Bronchial epithelial cell (primary cell): Measurements from ENCODE around the gene KAZN. TPM values are rescaled to one million over a fixed set of nuclear protein-coding genes. Genes with fewer than 3 reads are reported as not detected.

Experiments used
- DNase-seq: peaks from one replicate; pipeline ENCODE4 v3.0.0-alpha.2; 2010; ENCODE audit warnings: low read depth
- FAIRE-seq: peaks from 2 replicates; lab custom pipeline; 2011; peaks lifted over from hg19 to GRCh38; lab: Jason Lieb, UNC
- H3K27me3 ChIP-seq: 2 replicates; pipeline ENCODE4 v1.5.1; 2011; ENCODE audit warnings: low read length; ENCODE audit not compliant: control insufficient read depth, insufficient read depth
- H3K36me3 ChIP-seq: 2 replicates; pipeline ENCODE4 v1.5.1; 2011; ENCODE audit warnings: low read length; ENCODE audit not compliant: control insufficient read depth, insufficient read depth
- H3K4me3 ChIP-seq: 2 replicates; pipeline ENCODE4 v1.5.1; 2011; ENCODE audit warnings: mild to moderate bottlenecking, low read depth, low read length, control low read depth
- total RNA-seq: library from RNA; depleted of rRNA; stranded (reverse); fragments of >200 nt; gene quantifications from 2 replicates; pipeline ENCODE4 v1.2.1, GENCODE V29; 2014
- TF ChIP-seq, protein P1 (sequence below): IDR thresholded peaks from 2 replicates; pipeline ENCODE4 v1.5.1; 2011; ENCODE audit warnings: mild to moderate bottlenecking, moderate library complexity, low read length, control low read depth, inconsistent platforms; ENCODE audit not compliant: insufficient read depth, severe bottlenecking

Gene KAZN
- total RNA-seq, 1 donor from 2014 or later, result 4.7 TPM

DNA sequence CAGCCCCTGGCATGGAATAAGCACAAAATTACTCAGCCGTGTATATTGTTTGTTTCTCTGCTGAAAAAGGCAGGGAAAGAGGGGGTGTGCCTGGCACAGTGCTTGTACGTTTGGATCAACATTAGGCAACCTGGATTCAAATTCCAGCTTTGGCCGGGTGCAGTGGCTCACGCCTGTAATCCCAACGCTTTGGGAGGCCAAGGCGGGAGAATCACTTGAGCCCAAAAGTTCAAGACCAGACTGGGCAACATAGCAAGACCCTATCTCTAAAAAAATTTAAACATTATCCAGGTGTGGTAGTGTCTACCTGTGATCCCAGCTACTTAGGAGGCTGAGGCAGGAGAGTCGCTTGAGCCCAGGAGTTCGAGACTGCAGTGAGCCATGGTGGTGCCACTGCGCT is 402.2 kb downstream of the KAZN start:
- Histone ChIP-seq H3K27me3 (no peaks in the 10 kb centered on the region), H3K36me3 (no peaks in the 10 kb centered on the region), H3K4me3 (no peak overlapping the region)
- TF ChIP-seq, protein P1, sequence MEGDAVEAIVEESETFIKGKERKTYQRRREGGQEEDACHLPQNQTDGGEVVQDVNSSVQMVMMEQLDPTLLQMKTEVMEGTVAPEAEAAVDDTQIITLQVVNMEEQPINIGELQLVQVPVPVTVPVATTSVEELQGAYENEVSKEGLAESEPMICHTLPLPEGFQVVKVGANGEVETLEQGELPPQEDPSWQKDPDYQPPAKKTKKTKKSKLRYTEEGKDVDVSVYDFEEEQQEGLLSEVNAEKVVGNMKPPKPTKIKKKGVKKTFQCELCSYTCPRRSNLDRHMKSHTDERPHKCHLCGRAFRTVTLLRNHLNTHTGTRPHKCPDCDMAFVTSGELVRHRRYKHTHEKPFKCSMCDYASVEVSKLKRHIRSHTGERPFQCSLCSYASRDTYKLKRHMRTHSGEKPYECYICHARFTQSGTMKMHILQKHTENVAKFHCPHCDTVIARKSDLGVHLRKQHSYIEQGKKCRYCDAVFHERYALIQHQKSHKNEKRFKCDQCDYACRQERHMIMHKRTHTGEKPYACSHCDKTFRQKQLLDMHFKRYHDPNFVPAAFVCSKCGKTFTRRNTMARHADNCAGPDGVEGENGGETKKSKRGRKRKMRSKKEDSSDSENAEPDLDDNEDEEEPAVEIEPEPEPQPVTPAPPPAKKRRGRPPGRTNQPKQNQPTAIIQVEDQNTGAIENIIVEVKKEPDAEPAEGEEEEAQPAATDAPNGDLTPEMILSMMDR, result no peak
- FAIRE-seq (no peak), DNase-seq (no peak)

DNA sequence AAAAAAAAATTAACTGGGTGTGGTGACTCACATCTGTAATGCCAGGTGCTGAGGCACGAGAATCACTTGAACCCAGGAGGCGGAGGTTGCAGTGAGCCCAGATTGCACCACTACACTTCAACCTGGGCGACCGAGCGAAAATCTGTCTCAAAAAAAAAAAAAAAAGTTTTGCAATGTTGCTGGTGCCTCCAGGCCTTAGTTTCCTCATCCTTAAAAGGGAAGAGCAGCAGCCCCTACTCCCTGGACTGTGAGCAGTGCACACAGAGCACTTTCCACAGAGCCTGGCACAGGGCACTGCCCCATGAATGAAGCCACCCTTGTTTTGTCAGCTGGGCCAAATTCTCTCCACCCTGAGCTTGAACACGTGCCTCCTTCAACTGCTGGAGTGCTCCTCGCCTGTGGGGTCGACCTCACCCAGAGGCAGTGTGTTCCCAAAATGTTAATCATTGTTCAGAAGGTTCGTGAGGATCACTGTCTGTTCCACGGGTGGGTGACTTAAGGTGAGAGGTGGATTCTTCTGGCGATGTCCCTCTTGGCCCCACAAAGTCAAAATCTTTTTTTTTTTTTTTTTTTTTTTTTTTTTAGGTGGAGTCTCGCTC is 402.9 kb downstream of the KAZN start:
- Histone ChIP-seq H3K4me3 (no peak overlapping the region), H3K27me3 (no peaks in the 10 kb centered on the region), H3K36me3 (no peaks in the 10 kb centered on the region)
- FAIRE-seq (no peak), DNase-seq (no peak)
- TF ChIP-seq, protein P1, result no peak

DNA sequence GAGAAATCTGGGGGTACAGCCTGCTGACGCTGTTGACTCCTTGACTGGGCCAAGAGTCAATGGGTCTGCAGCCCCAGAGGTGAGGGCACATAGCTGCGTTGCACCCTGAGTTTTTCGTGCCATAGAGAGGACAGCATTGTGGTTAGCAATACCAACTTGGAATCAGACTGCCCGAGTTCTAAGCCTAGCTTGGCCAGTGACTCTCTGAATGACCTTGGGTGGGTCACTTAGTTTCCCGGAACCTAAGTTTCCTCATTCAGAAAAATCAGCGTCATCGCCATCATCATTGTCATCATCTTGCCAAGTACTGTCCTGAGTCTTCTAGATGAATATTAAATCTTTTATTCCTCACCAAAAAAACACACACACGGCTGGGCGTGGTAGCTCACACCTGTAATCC is 403.8 kb downstream of the KAZN start:
- Histone ChIP-seq H3K4me3 (no peak overlapping the region), H3K36me3 (no peaks in the 10 kb centered on the region), H3K27me3 (no peaks in the 10 kb centered on the region)
- TF ChIP-seq, protein P1, result no peak
- DNase-seq (no peak), FAIRE-seq (no peak)

DNA sequence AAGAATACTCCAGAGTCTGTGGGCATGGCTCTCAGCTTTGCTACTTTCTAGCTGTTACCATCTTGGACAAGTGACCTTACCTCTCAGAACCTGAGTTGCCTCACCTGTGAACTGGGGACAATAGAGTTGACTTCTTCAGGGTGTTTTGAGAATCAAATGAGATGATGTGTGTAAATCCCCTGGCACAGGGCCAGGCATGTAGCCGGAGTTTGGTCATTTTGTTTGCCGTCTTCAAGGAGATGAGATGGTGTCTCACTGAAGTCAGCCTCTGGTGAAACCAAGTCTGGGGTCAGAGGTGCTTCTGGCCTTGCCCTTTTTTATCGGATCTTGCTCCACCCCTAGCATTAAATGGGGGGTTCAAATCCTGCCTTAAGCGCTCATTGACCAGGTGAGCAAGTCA is 405.9 kb downstream of the KAZN start:
- FAIRE-seq (no peak), DNase-seq (peak; percentile 23)
- TF ChIP-seq, protein P1, result no peak
- peaks cover 3% of the 10 kb centered on the region for H3K36me3 ChIP-seq
- H3K4me3 ChIP-seq, result no peak overlapping the region
- no peaks in the 10 kb centered on the region for H3K27me3 ChIP-seq

DNA sequence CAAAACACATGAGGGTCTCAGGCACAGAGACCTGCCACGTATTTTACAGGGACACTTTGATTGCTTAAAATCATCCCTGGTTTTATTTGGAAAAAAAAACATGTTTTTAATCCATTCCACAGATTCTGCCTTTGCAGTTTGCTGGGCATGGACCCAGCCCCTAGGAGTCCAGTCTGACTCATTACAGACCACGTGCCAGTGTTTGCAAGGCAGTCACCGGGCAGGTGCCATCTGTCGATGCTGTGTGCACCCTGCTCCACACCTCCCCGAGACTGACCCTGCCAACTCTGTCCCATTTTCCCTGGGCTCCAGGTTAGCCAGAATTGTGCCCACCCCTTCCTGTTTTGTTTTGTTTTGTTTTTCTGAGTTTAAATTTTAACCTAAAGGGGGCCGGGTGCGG is 406.6 kb downstream of the KAZN start:
- DNase-seq, result no peak
- Histone ChIP-seq H3K27me3 (no peaks in the 10 kb centered on the region), H3K4me3 (no peak overlapping the region), H3K36me3 (peaks cover 3% of the 10 kb centered on the region)
- TF ChIP-seq, protein P1, result no peak
- no peak for FAIRE-seq

DNA sequence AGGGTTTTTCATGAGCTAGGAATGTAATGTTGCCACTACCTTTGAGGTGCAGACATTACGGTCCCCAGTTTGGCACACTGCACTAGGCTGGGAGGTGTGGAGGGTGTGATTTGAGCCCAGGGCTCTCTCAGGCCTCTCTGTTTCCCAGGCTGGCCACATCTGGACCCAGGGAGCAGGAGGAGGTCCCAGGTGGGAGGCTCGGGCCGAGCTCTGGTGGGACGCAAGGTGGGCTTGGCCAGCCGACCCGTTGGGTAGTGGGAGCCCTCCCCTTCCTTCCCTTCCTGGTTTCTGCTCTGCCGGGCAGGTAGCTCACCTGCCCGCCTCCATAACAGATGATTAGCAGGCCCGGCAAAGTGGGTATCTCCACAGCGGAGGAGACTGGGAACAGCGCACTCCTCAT is 408.9 kb downstream of the KAZN start:
- Histone ChIP-seq H3K27me3 (no peaks in the 10 kb centered on the region), H3K4me3 (no peak overlapping the region), H3K36me3 (peaks cover 3% of the 10 kb centered on the region)
- TF ChIP-seq, protein P1, result no peak
- FAIRE-seq (no peak), DNase-seq (no peak)
